Amniotic stem cell (primary cell): ENCODE data around the gene VAV2.

Experiments
- DNase-seq: peaks from one replicate; lab custom pipeline; 2025; lab: John Stamatoyannopoulos, UW

VAV2 gene

DNA sequence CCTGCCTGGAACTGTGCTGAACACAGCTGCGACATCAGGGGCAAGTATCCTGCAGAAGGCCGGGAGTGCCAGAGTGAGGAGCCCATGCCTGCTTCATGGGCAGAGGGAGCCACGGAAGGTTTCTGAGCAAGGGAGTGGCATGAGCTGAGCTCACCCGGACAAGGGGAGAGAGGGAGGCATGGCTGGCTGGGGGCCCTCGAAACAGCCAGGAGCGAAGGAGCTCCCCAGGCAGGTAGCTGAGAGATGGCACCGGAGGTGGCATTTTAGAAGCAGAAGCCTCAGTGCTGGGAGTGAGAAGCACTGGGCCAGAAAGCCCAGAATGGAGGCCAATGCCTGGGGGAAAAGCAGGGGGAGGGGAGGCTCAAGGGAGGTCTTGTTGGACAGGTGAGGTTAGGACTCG is 197.1 kb downstream of the VAV2 start:
- DNase-seq, result no peak

DNA sequence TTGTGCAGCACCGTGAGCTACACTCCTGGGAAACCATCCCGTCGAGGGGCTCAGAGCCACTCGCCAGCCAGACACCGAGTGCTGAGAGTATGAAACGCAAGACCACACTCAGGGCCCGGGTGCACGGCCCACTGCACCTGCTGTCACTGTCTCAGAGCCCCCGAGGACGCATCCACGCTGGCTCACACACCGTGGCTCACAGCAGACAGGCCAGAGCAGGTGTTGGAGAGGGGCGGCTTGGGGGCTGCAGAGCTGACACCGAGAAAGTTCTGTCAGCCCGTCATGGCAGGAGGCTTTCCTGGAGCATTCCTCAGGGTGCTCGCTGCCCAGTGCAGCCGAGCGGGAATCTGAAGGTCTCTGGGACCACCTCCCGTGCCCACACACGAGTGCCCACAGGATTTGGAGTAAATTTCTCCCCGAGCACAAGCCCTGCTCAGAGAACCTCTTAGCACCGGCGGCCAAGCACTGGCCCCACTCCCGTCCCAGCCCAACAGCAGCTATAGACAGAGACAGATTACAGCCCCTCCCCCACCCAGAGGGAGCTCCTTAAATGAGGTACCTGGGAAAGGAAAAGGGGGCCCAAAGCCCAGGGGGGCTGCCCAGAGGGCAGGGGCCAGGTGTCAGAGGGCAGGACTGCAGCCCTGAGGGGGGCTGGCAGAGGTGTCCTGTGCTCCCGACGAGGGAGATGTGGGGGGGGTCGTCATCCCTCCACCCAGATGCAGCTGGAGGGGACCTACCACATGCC is 197.9 kb downstream of the VAV2 start:
- DNase-seq, result no peak

DNA sequence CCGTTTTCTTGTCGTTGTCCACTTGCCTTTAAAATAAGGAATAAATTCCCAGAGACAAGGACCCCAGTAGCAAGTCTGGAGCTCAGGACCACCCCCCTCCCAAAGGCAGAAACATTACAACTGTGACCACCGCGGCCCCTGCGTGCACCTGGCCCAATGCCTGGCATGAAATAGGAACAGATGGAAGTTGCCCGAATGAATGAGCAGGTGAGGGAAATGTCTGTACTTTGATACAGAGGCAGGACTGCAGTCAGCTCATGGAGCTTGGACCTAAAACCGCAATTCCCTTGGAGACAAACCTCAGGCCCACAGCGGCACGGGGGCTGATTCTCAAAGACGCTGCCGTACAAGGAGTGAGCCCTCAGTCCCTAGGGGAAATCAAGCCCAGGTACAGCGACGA is 198.7 kb downstream of the VAV2 start:
- no peak for DNase-seq

DNA sequence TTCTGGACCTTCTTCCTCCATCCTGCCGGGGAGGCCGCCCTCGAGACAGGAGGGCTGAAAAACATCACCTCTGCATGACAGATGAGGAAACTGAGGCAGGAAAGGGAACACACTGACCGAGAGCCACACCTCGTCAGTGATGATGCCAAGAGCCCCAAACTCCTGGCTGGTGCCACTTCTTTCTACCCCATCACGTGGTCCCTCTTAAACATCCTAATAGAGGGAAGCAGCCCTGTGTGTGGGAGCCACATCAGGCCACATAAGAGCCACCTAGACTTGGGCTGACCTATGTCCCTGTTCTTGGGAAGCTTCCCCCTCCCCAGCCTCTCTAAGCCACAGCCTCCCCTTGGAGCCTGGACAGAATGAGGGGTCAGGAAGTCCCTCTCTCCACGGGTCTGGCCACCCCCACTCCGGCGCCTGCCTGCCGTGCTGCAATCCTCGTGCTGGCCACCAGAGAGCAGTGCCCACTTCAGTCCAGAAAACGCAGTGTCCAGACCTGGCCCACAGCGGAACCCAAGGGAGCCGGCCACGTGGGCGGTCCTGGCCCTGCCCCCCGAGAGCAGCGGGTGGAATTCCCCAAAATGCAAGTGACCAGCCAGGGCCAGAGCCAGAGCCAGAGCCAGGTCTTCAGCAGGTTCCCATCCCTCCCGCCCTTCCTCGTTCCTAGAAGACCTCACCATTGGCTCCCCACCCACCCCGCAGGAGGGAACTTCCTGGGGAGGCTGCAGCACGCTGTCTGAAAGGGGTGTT is 199.2 kb downstream of the VAV2 start:
- peak; percentile 81 for DNase-seq

DNA sequence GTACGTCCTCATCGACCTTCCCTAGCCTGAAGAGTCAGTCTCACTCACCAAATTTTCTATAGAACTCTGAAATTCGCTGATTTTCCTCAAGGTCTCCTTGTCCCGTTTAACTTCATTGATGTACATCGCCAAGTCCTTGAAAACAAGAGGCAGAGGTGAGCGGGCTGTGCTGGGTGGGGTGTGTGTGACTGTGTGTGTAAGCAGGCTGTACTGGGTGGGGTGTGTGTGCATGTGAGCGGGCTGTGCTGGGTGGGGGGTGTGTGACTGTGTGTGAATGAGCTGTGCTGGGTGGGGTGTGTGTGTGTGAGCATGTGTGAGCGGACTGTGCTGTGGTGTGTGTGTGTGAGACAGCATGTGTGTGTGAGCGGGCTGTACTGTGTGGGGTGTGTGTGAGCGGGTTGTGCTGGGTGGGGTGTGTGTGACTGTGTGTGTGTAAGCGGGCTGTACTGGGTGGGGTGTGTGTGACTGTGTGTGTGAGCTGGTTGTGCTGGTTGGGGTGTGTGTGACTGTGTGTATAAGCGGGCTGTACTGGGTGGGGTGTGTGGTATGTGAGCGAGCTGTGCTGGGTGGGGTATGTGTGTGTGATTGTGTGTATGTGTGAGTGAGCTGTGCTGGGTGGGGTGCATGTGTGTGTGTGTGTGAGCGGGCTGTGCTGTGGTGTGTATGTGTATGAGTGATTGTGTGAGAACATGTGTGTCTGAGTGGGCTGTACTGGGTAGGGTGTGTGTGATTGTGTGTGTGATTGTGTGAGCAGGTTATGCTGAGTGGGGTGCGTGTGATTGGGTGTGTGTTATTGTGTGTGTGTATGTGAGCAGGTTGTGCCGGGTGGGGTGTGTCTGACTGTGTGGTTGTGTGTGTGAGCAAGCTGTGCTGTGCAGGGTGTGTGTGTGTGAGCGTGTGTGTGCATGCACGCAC is 200.1 kb downstream of the VAV2 start:
- no peak for DNase-seq

DNA sequence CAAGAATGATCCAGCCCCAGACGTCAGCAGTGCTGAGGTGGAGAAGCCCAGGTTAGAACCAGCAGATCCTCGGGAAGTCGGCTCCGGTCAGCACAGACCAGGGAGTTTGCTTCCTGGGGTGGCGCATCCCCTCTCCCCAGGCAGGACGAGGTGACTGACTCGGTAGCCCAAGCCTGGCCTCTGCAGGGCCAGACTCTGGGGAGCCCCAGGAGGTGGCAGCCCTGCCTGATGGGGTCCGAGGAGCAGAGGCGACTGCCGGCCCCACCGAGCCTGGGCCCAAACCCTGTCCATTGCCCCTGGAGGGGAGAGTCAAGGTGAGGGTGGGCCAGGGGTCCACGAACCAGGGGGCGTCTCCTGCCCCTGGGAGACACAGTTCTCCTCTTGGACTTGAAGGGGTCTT is 201.1 kb downstream of the VAV2 start:
- DNase-seq, result no peak

DNA sequence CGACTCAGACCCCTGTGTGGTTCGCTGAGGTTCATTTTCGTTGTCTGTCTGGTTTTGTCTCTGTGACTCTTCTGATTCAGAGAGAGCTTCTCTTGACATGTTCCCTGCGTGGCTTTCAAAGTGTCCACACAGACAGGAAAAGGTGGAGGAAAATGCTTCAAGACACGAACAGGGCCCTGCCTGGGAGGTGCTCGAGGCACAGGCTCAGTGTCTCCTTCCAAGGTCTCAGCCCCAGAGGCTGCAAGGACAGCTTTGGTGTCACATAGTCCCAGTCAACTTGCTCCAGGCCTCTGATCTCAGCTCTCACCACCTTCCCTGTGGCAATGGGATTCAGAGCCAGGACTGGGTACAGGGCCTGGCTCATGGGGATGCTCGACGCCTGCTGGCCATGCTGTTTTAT is 202.3 kb downstream of the VAV2 start:
- DNase-seq, result no peak

DNA sequence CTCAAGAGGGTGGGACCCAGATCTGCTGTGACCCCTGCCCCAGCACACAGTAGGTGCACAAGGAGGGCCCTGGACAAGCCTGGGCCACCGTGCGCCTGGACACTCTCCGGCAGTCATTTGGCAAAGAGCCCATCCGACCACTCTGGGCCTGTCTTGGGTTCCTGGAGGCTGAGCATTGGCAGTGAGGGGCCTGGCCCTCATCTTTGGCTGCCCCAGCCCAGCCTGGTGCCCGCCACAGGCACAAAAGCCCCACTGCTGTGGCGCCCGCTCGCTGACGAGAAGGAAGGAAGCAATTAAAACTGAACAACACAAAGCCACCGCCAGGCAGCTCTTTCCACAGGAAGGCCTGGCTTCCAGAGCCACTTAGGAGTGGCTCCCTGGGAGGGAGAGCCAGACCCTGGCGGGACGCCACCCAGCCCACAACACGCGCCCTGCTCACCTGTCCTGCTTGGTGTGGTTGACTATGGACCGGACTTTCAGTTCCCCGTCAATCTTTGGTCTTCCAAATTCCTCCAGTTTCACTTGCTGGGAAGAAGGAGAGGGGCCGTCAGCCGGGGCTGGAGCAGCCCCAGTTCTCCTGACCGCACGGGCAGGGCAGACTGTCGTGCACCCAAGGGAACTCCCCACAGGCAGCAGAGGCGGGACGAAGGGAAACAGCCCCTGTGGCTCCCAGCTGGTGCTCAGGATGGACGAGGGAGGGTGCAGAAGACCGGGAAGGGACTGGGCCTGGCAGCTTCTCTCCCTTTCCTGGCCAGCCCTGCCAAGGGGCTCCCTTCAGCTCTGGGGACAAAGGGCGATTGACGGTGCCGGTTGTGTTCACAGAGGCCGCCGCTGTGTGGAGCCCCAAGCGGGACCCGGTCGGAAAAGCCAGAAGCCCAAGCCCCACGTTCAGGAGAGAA is 203.1 kb downstream of the VAV2 start:
- DNase-seq, result no peak

DNA sequence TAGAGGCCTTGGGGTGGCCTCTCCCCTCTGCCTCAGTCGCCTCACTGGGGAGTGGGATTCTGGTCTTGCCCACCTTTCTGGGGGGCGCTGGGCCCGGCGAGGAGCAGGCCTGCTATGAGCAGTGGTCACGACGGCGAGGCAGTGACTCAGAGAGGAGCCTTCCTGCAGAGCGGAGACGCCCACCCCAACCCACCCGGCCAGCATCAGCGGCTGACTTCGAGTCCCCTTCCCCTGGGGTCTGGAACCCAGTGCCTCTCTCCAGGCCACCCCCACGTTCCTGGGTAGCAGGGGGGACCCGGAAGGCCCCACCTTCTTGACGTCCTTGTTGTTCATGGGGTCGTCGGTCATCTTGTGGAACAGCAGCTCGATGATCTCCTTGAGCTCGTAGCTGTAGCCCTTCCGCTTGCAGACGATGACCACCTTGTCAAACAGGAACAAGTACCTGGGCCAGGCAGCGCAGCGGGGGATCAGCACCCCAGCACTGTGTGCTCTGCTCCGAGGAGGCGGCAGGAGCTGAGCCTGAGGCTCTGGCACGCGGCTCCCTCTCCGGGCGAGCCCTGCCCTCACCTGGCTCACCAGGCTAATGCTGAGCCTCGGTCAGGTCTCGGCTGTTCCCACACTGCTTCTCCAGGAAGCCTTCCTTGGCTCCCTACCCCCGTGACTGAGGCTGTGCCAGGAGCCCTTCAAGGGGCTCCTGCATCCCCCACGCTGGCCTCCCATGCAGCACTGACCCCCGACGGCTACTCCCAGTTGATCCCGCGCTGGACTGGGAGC is 203.9 kb downstream of the VAV2 start:
- no peak for DNase-seq

DNA sequence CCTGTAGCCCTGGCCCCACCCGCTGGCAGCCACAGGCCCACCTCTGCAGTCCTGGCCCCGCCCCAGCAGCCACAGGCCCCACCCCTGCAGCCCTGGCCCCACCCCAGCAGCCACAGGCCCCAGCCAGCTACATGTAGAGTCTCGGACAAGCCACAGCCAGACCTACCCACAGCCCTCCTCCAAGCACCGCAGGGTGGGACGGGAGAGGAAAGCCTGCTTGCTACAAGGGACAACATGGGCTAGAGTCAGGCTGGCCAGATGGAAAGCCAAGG is 204.4 kb downstream of the VAV2 start:
- DNase-seq, result no peak

DNA sequence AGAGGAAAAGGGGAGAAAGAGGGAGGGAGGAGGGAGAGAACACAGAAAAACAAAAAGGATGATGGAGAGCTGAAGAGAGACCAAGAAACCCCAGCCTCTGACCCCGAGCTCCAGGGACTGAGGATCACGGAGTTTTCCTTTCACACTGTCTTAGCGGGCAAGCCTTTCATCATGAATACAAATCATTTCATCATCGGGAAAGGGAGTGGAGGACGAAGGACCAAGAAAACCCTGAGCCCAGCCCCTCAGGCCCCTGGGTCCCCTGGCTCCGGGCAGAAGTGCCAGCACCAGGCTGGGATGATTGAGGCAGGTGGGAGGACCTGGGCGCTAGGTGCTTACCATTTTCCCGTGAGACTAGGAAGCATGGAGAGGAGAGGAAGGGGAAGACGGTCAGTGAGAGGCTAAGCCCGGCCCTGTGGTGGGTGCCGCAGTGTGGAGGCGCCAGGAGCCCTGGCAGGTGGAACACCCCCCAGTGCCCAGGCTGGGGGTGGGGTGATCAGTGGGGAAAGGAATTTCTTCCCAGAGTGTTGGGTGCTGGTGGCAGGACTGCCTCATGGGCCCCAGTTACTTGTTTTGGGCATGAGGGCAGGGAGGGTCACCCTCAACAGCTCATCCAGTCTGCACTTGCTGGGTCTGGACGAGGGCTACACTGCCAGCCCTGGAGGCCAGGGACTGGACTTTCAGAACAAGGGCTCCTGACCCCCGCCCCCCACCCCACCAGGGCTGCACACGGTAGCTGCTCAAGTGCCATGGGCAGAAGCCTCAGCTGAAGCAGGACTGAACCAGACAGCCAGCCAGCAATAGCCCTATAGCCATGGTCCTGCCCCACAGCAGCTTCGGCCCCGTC is 205.0 kb downstream of the VAV2 start:
- no peak for DNase-seq

DNA sequence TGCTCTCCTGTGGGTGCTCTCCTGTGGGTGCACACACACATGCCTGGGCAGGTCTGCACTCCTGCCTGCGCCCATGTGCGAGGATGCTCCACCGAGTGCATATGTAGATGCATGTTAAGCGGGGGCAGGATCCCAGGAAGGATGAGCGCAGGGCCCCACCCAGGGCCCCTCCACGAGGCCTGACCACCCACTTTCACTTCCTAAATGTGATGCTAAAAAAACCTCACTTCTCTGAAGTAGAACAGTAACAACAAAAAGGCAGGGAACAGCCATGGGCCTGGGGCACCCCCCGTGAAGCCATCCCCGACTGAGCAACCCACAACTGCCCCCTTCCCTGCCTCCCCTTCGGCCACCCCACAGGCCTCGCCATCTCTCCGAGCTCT is 205.8 kb downstream of the VAV2 start:
- no peak for DNase-seq

DNA sequence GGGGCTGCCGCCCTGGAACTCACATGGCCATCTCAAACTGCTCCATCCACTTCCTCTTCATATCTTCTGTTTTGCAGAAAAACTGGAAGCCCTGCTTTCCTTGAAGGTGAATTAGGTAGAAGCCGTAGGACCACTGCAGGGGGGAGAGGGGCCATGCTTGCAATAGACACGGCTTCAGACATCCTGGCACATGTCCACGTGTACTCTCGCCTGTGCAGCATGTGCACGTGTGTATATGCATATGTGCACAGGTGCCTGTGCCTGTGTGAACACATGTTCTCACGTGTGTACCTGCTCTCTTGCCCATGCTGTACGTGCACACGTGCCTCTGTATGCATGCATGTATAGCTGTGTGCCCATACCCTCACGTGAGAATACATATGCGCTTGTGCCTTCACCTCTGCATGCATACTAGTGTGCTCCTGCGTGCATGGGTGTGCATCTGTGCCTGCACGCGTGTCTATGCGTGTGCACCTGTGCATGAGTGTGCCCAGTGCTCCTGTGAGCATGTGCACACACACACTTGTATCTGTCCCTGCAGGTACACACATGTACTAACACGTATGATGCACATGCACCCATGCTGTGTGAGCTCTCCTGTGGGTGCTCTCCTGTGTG is 206.3 kb downstream of the VAV2 start:
- no peak for DNase-seq

DNA sequence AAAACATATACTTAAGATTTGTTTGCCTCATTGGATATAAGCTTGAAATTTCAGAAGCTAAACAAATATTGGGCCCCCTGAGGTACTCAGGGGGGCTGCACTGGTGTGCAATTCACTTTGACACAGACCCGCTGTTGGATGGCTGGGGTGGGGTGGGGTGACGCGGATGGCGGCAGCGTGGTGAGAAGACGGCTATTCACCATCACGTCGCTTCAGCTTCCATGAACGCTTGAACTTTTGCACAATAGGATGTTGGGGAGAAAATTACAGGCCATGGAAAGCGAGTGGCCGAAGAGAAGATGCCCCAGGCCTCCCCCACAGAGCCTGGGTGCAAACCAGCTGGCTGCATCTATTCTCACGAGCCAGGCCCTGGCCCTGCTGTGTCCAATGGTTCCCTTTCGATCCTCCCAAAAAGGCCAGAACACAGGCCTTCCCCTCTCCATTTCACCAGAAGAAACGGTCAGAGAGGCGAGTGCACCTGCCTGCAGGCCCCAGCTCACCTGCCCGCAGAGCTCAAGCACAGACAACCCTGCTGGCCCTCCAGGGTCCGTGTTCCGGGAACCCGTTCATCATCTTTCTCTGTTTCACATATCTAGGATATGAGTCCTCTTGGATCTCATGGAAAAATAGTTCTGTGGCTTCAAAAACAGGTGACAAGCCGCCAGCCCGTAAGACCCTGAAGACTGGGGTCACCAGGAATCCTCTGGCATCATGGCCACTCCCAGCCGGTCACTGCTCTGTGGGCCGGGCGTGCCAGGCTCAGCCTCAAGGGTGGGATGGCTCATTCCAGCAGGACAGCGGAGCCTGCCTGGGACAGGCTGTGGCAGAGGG is 207.2 kb downstream of the VAV2 start:
- no peak for DNase-seq

DNA sequence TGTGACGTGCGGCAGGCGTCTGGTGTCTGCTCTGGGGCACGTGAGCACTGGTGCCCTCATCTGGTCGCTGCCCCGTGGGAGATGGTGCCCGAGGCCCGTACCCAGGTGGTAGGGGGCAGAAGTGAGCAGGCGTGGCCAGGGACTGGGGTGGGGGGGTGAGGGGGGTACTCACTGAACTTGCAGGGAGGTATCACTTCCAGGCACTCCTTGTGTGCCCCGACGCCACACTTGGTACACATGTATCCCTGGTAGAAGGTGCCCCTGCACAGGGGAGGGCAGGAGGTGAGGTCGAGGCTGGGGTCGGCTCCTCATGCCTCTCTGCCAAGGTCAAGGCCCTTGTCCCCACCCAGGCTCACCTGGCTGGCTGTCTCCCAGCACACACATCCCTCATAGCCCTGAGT is 208.8 kb downstream of the VAV2 start:
- no peak for DNase-seq

DNA sequence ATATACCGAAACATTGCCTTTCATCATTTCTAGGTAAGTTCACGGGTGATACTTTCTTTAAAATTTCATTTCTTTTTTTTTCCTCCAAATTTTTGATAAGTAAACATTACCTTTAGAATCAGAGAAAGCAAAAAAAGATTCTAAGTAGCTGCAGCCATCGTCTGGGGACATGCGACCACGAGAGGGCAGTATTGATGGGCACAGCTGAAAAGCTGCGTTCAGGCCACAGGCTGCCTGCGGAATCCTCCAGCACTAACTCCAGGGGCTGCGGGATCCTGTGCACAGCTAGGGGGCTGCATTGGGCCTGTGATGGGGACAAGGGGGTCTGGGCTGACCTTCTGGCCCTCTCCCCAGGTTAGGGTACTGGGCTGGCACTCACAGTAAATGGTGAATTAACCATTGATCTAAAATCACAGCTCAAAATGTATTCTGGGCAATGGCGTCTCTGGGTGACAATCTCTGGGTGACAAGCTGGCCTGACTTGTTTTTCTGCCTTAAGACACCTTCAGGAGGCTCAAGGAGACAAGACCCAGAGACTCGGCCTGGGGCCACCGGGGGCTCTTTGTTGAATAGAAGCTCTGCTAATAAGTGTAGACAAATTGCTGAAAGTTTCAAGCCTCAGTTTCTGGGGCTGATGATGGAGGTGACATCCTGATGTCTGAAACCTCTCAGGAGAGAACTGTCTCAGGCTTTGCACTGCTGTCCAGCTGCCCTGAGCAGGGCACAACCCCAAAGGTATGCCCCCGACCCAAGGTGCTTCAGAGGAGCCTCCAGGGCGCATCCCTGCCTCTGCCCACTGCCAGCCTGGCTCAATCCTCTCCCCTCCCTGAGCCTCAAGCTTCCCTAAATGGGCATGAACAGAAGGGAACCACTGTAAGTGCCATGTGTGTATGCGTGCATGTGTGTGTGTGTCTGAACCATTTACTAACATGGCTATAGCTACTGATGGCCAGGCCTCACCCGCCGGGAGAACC is 209.7 kb downstream of the VAV2 start:
- peak; percentile 16 for DNase-seq

DNA sequence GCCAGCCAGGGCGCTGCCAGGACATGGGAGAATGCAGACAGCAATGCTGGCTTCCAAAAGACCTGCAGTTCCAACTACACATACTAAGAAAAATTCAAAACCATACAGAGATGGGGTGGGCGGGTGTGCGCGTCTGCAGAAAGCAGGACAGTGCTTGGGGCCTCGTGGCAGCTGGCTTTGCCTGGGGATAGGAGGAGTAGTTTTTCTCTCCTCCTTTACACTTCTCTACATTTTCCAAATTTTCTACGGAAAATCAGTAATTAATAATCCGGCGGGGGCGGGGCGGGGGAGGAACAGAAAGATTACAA is 210.3 kb downstream of the VAV2 start:
- DNase-seq, result no peak
